Duodenal mucosa (tissue), 2 donors: ENCODE results near the gene PTPRN2.

ENCODE experiments used
- H3K27ac ChIP-seq: one replicate; pipeline ENCODE4 v1.7.0; 2013; ENCODE audit warnings: low read depth, low read length
- H3K27me3 ChIP-seq, 2 donors: one replicate each; pipeline ENCODE4 v1.7.0; 2013; ENCODE audit warnings: low read length in 2 of 2, control low read depth in 1 of 2; ENCODE audit not compliant: insufficient read depth in 2 of 2, control insufficient read depth in 1 of 2
- H3K36me3 ChIP-seq, 2 donors: one replicate each; pipeline ENCODE4 v1.7.0; 2013; ENCODE audit warnings: low read length in 2 of 2, control low read depth in 1 of 2; ENCODE audit not compliant: insufficient read depth in 2 of 2, control insufficient read depth in 1 of 2
- H3K4me1 ChIP-seq, 2 donors: one replicate each; pipeline ENCODE4 v1.7.0; 2013; ENCODE audit warnings: low read length in 2 of 2, control low read depth in 1 of 2; ENCODE audit not compliant: insufficient read depth in 2 of 2, control insufficient read depth in 1 of 2
- H3K4me3 ChIP-seq, 2 donors: one replicate each; pipeline ENCODE4 v1.7.0; 2013; ENCODE audit warnings: low read length in 2 of 2, low read depth in 1 of 2
- H3K9ac ChIP-seq, 2 donors: one replicate each; pipeline ENCODE4 v1.7.0; 2013; ENCODE audit warnings: low read length in 2 of 2, low read depth in 1 of 2
- H3K9me3 ChIP-seq, 2 donors: one replicate each; pipeline ENCODE4 v1.7.0; 2013; ENCODE audit warnings: low read length in 2 of 2, control low read depth in 1 of 2; ENCODE audit not compliant: control insufficient read depth in 1 of 2

The PTPRN2 gene

GRCh38 chr7:158567153-158567603 lies 20.4 kb downstream of the PTPRN2 start:
- H3K9me3 ChIP-seq: no peaks in the 10 kb centered on the region
- no peak overlapping the region for H3K27ac ChIP-seq

DNA sequence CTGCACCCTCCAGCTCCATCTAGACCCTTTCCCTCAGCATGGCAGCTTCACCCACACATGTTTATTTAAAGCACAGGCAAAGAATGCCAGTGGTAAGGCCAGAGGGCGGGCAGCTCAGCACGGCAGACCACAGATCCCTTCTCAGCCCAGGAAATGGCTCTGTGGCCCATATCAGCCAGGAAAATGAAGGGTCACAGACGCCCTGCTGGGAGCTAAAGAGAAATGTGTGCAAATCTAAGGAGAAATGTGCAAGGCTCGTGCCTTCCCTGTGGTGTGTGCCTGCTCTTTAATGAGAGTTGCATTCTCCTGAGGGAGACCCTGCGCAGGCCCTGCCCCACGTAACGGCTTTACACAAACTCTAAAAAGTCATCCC lies 23.0 kb downstream of the PTPRN2 start:
- H3K27me3 ChIP-seq: peaks cover 3 to 7% of the 10 kb centered on the region in 2 donors
- H3K27ac ChIP-seq: no peak overlapping the region
- no peaks in the 10 kb centered on the region for H3K4me1 ChIP-seq
- H3K9me3 ChIP-seq: no peaks in the 10 kb centered on the region
- H3K36me3 ChIP-seq: no peaks in the 10 kb centered on the region
- H3K4me3 ChIP-seq: no peak overlapping the region
- no peak overlapping the region for H3K9ac ChIP-seq

More at GRCh38 chr7:158567153-158567603, 20.4 kb downstream of the PTPRN2 start:
- Histone ChIP-seq H3K4me3 (no peak overlapping the region), H3K9ac (no peak overlapping the region), H3K4me1 (no peaks in the 10 kb centered on the region), H3K27me3 (peaks cover 3 to 7% of the 10 kb centered on the region in 2 donors), H3K36me3 (no peaks in the 10 kb centered on the region)

- Histone ChIP-seq H3K9ac (no peak overlapping the region), H3K36me3 (no peaks in the 10 kb centered on the region), H3K4me3 (no peak overlapping the region), H3K27me3 (peaks cover 2 to 7% of the 10 kb centered on the region in 2 donors), H3K9me3 (no peaks in the 10 kb centered on the region), H3K4me1 (no peaks in the 10 kb centered on the region), H3K27ac (no peak overlapping the region)
Measured at GRCh38 chr7:158563911-158564662, 23.5 kb downstream of the PTPRN2 start.

- Histone ChIP-seq H3K27me3 (peaks cover 0 to 7% of the 10 kb centered on the region in 2 donors), H3K9me3 (no peaks in the 10 kb centered on the region), H3K9ac (no peak overlapping the region), H3K4me1 (no peaks in the 10 kb centered on the region), H3K27ac (no peak overlapping the region), H3K4me3 (no peak overlapping the region), H3K36me3 (no peaks in the 10 kb centered on the region)
Measured at GRCh38 chr7:158563051-158563450, 24.6 kb downstream of the PTPRN2 start.

DNA sequence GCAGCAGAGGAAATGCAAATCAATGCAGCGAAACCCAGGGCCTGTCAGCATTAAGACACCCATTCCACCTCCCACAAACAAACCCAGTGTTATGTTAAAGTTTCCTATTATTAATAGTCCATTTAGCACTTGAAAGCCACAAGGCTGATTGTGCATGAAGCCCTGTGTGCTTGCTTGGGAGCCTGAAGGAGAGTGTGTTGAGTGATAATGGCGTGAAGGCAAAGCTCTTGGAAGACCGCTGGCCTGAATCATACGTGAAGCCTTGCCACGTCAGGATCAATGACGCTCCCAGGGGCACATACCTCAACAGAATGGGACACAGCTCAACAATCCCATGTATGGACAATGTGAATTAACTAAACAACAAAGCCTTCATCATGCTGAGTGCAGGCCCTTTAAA lies 25.1 kb downstream of the PTPRN2 start:
- peaks cover 0 to 5% of the 10 kb centered on the region in 2 donors for H3K27me3 ChIP-seq
- no peaks in the 10 kb centered on the region for H3K9me3 ChIP-seq
- H3K4me1 ChIP-seq: no peaks in the 10 kb centered on the region
- H3K4me3 ChIP-seq: no peak overlapping the region
- H3K36me3 ChIP-seq: no peaks in the 10 kb centered on the region
- H3K9ac ChIP-seq: no peak overlapping the region
- H3K27ac ChIP-seq: no peak overlapping the region

DNA sequence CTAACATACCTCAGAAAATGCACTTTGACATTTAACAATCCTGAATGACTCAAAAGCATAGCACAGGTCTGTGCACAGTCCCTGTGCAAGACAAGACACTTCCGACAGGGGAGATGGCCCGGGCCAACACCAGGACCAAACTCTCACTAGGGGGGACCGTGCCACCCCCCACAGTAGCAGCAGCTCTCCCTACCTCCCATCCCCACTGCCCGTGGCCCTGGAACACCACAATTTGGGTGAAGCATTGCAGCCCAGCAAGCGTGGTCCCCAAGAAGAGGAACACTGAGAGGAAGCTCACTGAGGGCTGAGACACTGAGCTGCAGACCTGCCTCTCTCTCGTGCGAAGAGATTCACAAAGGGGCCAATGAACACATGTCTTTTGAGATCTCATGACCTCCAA lies 26.0 kb downstream of the PTPRN2 start:
- H3K36me3 ChIP-seq: no peaks in the 10 kb centered on the region
- no peaks in the 10 kb centered on the region for H3K9me3 ChIP-seq
- no peaks in the 10 kb centered on the region for H3K27me3 ChIP-seq
- H3K4me3 ChIP-seq: no peak overlapping the region
- H3K27ac ChIP-seq: no peak overlapping the region
- no peak overlapping the region for H3K9ac ChIP-seq
- H3K4me1 ChIP-seq: no peaks in the 10 kb centered on the region

- Histone ChIP-seq H3K27ac (no peak overlapping the region), H3K9ac (no peak overlapping the region)
Measured at GRCh38 chr7:158560386-158560785, 27.2 kb downstream of the PTPRN2 start.

DNA sequence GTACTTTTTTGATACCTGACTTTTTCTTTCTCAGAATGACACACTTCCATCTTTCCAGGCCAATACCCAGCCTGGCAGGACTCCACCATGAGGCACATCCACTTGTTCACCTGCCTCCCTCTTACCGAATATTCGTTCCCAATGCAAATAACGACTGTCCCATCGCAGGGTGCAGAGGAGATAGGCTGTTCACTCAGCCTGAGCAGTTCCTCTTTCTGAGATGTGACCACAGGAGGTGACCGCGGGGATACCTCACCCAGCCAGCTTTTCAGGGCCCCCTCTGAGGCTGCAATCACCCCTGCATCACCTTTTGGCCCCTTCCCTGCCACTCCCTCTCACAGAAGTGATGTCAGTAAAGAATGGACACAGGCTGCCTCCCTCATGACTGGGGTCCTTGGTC lies 28.3 kb downstream of the PTPRN2 start:
- H3K27ac ChIP-seq: no peak overlapping the region
- H3K27me3 ChIP-seq: no peaks in the 10 kb centered on the region
- no peaks in the 10 kb centered on the region for H3K36me3 ChIP-seq
- no peak overlapping the region for H3K9ac ChIP-seq
- H3K9me3 ChIP-seq: no peaks in the 10 kb centered on the region
- no peak overlapping the region for H3K4me3 ChIP-seq
- no peaks in the 10 kb centered on the region for H3K4me1 ChIP-seq

More at GRCh38 chr7:158560386-158560785, 27.2 kb downstream of the PTPRN2 start:
- Histone ChIP-seq H3K36me3 (no peaks in the 10 kb centered on the region), H3K9me3 (no peaks in the 10 kb centered on the region), H3K4me3 (no peak overlapping the region), H3K27me3 (no peaks in the 10 kb centered on the region), H3K4me1 (no peaks in the 10 kb centered on the region)

GRCh38 chr7:158558816-158559215 lies 28.8 kb downstream of the PTPRN2 start:
- H3K4me1 ChIP-seq: no peaks in the 10 kb centered on the region
- H3K27ac ChIP-seq: no peak overlapping the region
- no peaks in the 10 kb centered on the region for H3K9me3 ChIP-seq
- H3K4me3 ChIP-seq: no peak overlapping the region
- H3K9ac ChIP-seq: no peak overlapping the region
- no peaks in the 10 kb centered on the region for H3K36me3 ChIP-seq
- H3K27me3 ChIP-seq: no peaks in the 10 kb centered on the region

- Histone ChIP-seq H3K4me1 (no peaks in the 10 kb centered on the region), H3K9ac (no peak overlapping the region), H3K9me3 (no peaks in the 10 kb centered on the region), H3K36me3 (no peaks in the 10 kb centered on the region), H3K27me3 (no peaks in the 10 kb centered on the region), H3K4me3 (no peak overlapping the region), H3K27ac (no peak overlapping the region)
Measured at GRCh38 chr7:158557441-158557755, 30.2 kb downstream of the PTPRN2 start.
